Neural progenitor cell (in vitro differentiated cells): ENCODE measurements around the gene TEK.

Experiments used
- CTCF ChIP-seq: fragments of 200-600 bp; sonication (generic); IDR thresholded peaks from 2 replicates; pipeline ENCODE4 v1.5.1; 2017; ENCODE audit warnings: antibody characterized with exemption, mild to moderate bottlenecking
- EZH2 ChIP-seq: fragments of 200-600 bp; sonication (generic); IDR thresholded peaks from 2 replicates; pipeline ENCODE4 v1.6.1; 2017; ENCODE audit warnings: antibody characterized with exemption, mild to moderate bottlenecking, moderate library complexity
- EZH2phosphoT487 ChIP-seq: fragments of 200-600 bp; sonication (generic); IDR thresholded peaks from 2 replicates; pipeline ENCODE4 v1.6.1; 2017; ENCODE audit warnings: antibody characterized with exemption

- no peak for TF ChIP-seq CTCF
- no peak for TF ChIP-seq EZH2
- TF ChIP-seq EZH2phosphoT487 = no peak
Observed at GRCh38 chr9:27157736-27158135, 48.7 kb downstream of the TEK start.
